Aorta (tissue), 5 donors: Measurements from ENCODE around the gene RFX3. TPM values are rescaled to one million over a fixed set of nuclear protein-coding genes. Genes with fewer than 3 reads are reported as not detected.
A peak's percentile ranks its signal among the peaks of the same experiment; 100 is the strongest.

ENCODE experiments used
- ATAC-seq: fragments of 200-7000 bp; cut with Tn5 transposase; one replicate; pipeline ENCODE4 v1.9.1; 2022; ENCODE audit warnings: moderate library complexity; ENCODE audit not compliant: low FRiP score
- DNase-seq, 2 donors: peaks; one replicate each; pipeline ENCODE4 v3.0.0-alpha.2; 2020
- H3K27ac ChIP-seq, 2 donors: one replicate each; pipeline ENCODE4 v1.5.1; 2013; ENCODE audit warnings: low read length in 2 of 2, mild to moderate bottlenecking in 2 of 2, moderate library complexity in 2 of 2, control low read depth in 1 of 2, inconsistent platforms in 1 of 2, low read depth in 1 of 2
- H3K27me3 ChIP-seq, 2 donors: one replicate each; pipeline ENCODE4 v1.6.1; 2013; ENCODE audit warnings: control low read depth in 1 of 2, low read length in 1 of 2, mild to moderate bottlenecking in 1 of 2, moderate library complexity in 1 of 2; ENCODE audit not compliant: insufficient read depth in 2 of 2, control insufficient read depth in 1 of 2
- H3K36me3 ChIP-seq, 2 donors: one replicate each; pipeline ENCODE4 v1.6.1; 2013; ENCODE audit warnings: control low read depth in 1 of 2, low read length in 1 of 2, mild to moderate bottlenecking in 1 of 2; ENCODE audit not compliant: insufficient read depth in 2 of 2, control insufficient read depth in 1 of 2
- H3K4me1 ChIP-seq, 2 donors: one replicate each; pipeline ENCODE4 v1.6.1; 2013; ENCODE audit warnings: low read length in 2 of 2, control low read depth in 1 of 2, mild to moderate bottlenecking in 1 of 2, moderate library complexity in 1 of 2; ENCODE audit not compliant: insufficient read depth in 2 of 2, control insufficient read depth in 1 of 2
- H3K4me3 ChIP-seq, 2 donors: one replicate each; pipeline ENCODE4 v1.5.1; 2013; ENCODE audit warnings: low read length in 2 of 2, control low read depth in 1 of 2, mild to moderate bottlenecking in 1 of 2
- H3K9me3 ChIP-seq: one replicate; pipeline ENCODE4 v1.6.1; 2013; ENCODE audit warnings: mild to moderate bottlenecking, low read length; ENCODE audit not compliant: control insufficient read depth
- WGBS, 2 donors: extraction: QIAGEN DNeasy Blood & Tissue Kit; methylation state at CpG; one replicate each; pipeline ENCODE4 v1.1.7; 2013; 5-methylcytosine and 5-hydroxymethylcytosine counted together
- intact Hi-C, 2 donors: fragments of 100-400 bp; cut with DNase I; formaldehyde crosslinking; loops; one replicate each; pipeline versions ENCODE4 v1.14.2 to v1.15.0; 2022
- polyA plus RNA-seq, 2 donors: library from polyadenylated mRNA; stranded (reverse); fragments of 200-250 nt; gene quantifications; one replicate each; pipeline ENCODE4 v1.2.3, GENCODE V29; 2013
- total RNA-seq, 2 donors: library from RNA; stranded (reverse); fragmentation: NEBNext Ultra II Directional; extraction: Animal tissue kit (Norgen Biotek cat#: 25700); gene quantifications; one replicate each; pipeline ENCODE4 v1.2.1, GENCODE V29; 2021
- donor health status: healthy with polysubstance abuse.
- donor health status: Bipolar disorder and iron deficiency.
- donor health status: DM: no; HTN: no; CAD: no.
- donor health status: DM: no; HTN: no; CAD: no.
- donor health status: DM: yes; HTN: yes; CAD: no.

RFX3 gene
- total and polyA plus RNA-seq, 4 donors: 0.38 to 22.4 (median 5.9) TPM

- ATAC-seq (no peak), DNase-seq (no peak)
- H3K27me3 ChIP-seq: no peaks in the 10 kb centered on the region
- H3K4me3 ChIP-seq: no peak overlapping the region
- no peaks in the 10 kb centered on the region for H3K9me3 ChIP-seq
- WGBS, 2 donors: 69 to 73% methylated on average over 3 of the region's 3 CpGs
- no peaks in the 10 kb centered on the region for H3K36me3 ChIP-seq
- H3K4me1 ChIP-seq: no peaks in the 10 kb centered on the region
- intact Hi-C loops: no loop called here
- H3K27ac ChIP-seq: no peak overlapping the region
Measured at GRCh38 chr9:3348169-3348568, 177.6 kb downstream of the RFX3 start.

- Histone ChIP-seq H3K27me3 (no peaks in the 10 kb centered on the region), H3K36me3 (no peaks in the 10 kb centered on the region), H3K27ac (no peak overlapping the region), H3K9me3 (no peaks in the 10 kb centered on the region), H3K4me1 (no peaks in the 10 kb centered on the region), H3K4me3 (no peak overlapping the region)
- ATAC-seq: no peak
- intact Hi-C loops: no loop called here
- no peak for DNase-seq
- WGBS, 2 donors: 96% methylated on average over 3 of the region's 3 CpGs
Measured at GRCh38 chr9:3346549-3346948, 179.3 kb downstream of the RFX3 start.

GRCh38 chr9:3343671-3344070 is 182.1 kb downstream of the RFX3 start:
- ATAC-seq (no peak), DNase-seq (no peak)
- no peaks in the 10 kb centered on the region for H3K27me3 ChIP-seq
- intact Hi-C loops: no loop called here
- H3K4me3 ChIP-seq: no peak overlapping the region
- no peaks in the 10 kb centered on the region for H3K9me3 ChIP-seq
- no peaks in the 10 kb centered on the region for H3K4me1 ChIP-seq
- no peak overlapping the region for H3K27ac ChIP-seq
- H3K36me3 ChIP-seq: no peaks in the 10 kb centered on the region

- intact Hi-C loops: no loop called here
- H3K27ac ChIP-seq: no peak overlapping the region
- no peaks in the 10 kb centered on the region for H3K27me3 ChIP-seq
- no peak overlapping the region for H3K4me3 ChIP-seq
- no peak for DNase-seq
- WGBS, 2 donors: 61 to 68% methylated on average over 2 of the region's 2 CpGs
- H3K36me3 ChIP-seq: no peaks in the 10 kb centered on the region
- H3K9me3 ChIP-seq: no peaks in the 10 kb centered on the region
- no peaks in the 10 kb centered on the region for H3K4me1 ChIP-seq
- no peak for ATAC-seq
Measured at GRCh38 chr9:3342159-3342777, 183.5 kb downstream of the RFX3 start.

GRCh38 chr9:3337515-3338225 is 188.1 kb downstream of the RFX3 start:
- peak; percentile 60 for ATAC-seq
- Histone ChIP-seq H3K9me3 (no peaks in the 10 kb centered on the region), H3K4me1 (no peaks in the 10 kb centered on the region), H3K36me3 (no peaks in the 10 kb centered on the region), H3K4me3 (no peak overlapping the region), H3K27me3 (no peaks in the 10 kb centered on the region), H3K27ac (no peak overlapping the region)
- WGBS, 2 donors: 79 to 84% methylated on average over 3 of the region's 3 CpGs
- intact Hi-C loops: no loop called here
- DNase-seq: no peak

GRCh38 chr9:3336951-3337350 is 188.8 kb downstream of the RFX3 start:
- Histone ChIP-seq H3K36me3 (no peaks in the 10 kb centered on the region), H3K4me1 (no peaks in the 10 kb centered on the region), H3K27me3 (no peaks in the 10 kb centered on the region), H3K27ac (no peak overlapping the region), H3K4me3 (no peak overlapping the region), H3K9me3 (no peaks in the 10 kb centered on the region)
- DNase-seq (no peak), ATAC-seq (no peak)
- WGBS, 2 donors: 73 to 79% methylated on average over 3 of the region's 3 CpGs
- intact Hi-C loops: no loop called here

- WGBS, 2 donors: 70 to 72% methylated on average over 2 of the region's 2 CpGs
- H3K36me3 ChIP-seq: no peaks in the 10 kb centered on the region
- no peaks in the 10 kb centered on the region for H3K9me3 ChIP-seq
- no peak overlapping the region for H3K4me3 ChIP-seq
- no peak overlapping the region for H3K27ac ChIP-seq
- no peaks in the 10 kb centered on the region for H3K27me3 ChIP-seq
- H3K4me1 ChIP-seq: no peaks in the 10 kb centered on the region
- intact Hi-C loops: no loop called here
- DNase-seq (no peak), ATAC-seq (no peak)
Measured at GRCh38 chr9:3332802-3333201, 193.0 kb downstream of the RFX3 start.

- Histone ChIP-seq H3K36me3 (no peaks in the 10 kb centered on the region), H3K9me3 (no peaks in the 10 kb centered on the region), H3K4me1 (no peaks in the 10 kb centered on the region), H3K4me3 (no peak overlapping the region), H3K27ac (no peak overlapping the region), H3K27me3 (no peaks in the 10 kb centered on the region)
- intact Hi-C loops: no loop called here
- no peak for DNase-seq
- WGBS, 2 donors: 73 to 77% methylated on average over 2 of the region's 2 CpGs
- ATAC-seq: no peak
Measured at GRCh38 chr9:3331801-3332200, 194.0 kb downstream of the RFX3 start.

- DNase-seq: no peak
- Histone ChIP-seq H3K27ac (no peak overlapping the region), H3K9me3 (no peaks in the 10 kb centered on the region), H3K4me1 (no peaks in the 10 kb centered on the region), H3K36me3 (no peaks in the 10 kb centered on the region), H3K27me3 (no peaks in the 10 kb centered on the region), H3K4me3 (no peak overlapping the region)
- intact Hi-C loops: no loop called here
- ATAC-seq: no peak
Measured at GRCh38 chr9:3330792-3331420, 194.9 kb downstream of the RFX3 start.
